Tibial artery (tissue), 4 donors: ENCODE data around the gene CROCC2.
A peak's percentile ranks its signal among the peaks of the same experiment; 100 is the strongest.

ENCODE experiments used
- DNase-seq, 2 donors: peaks; one replicate each; pipeline ENCODE4 v3.0.0-alpha.2; 2019
- H3K27ac ChIP-seq, 2 donors: fragments of 200-600 bp; sonication (generic) in 1 of 2; 1 replicate in 1 of 2; 2 replicates in 1 of 2; pipeline ENCODE4 v1.5.1; 2018 to 2019; ENCODE audit warnings: mild to moderate bottlenecking in 1 of 2
- H3K27me3 ChIP-seq, 2 donors: fragments of 200-600 bp; sonication (generic) in 1 of 2; one replicate each; pipeline versions ENCODE4 v1.5.1 to v1.6.0; 2016 to 2019
- H3K36me3 ChIP-seq, 3 donors: fragments of 200-600 bp; sonication (generic) in 2 of 3; one replicate each; pipeline ENCODE4 v1.5.1; 2016 to 2019; ENCODE audit warnings: mild to moderate bottlenecking in 2 of 3
- H3K4me1 ChIP-seq, 4 donors: fragments of 200-600 bp; sonication (generic) in 2 of 4; 1 replicate in 3 of 4; 2 replicates in 1 of 4; pipeline ENCODE4 v1.5.1; 2016 to 2019
- H3K4me3 ChIP-seq, 2 donors: fragments of 200-600 bp; sonication (generic) in 1 of 2; 1 replicate in 1 of 2; 2 replicates in 1 of 2; pipeline ENCODE4 v1.5.1; 2018 to 2019; ENCODE audit warnings: mild to moderate bottlenecking in 2 of 2
- H3K9me3 ChIP-seq, 3 donors: fragments of 200-600 bp; sonication (generic) in 1 of 3; one replicate each; pipeline ENCODE4 v1.5.1; 2016 to 2019
- intact Hi-C: fragments of 100-400 bp; cut with DNase I; formaldehyde crosslinking; loops from one replicate; pipeline ENCODE4 v1.15.0; 2023; ENCODE audit warnings: low total_unique reads
- TF ChIP-seq, protein P1 (sequence below), 2 experiments: fragments of 200-600 bp in 1 of 2; fragments of 450-650 bp in 1 of 2; IDR thresholded peaks; one replicate each; pipeline ENCODE4 v1.5.1; 2017 to 2019; ENCODE audit warnings: antibody characterized with exemption in 2 of 2, mild to moderate bottlenecking in 1 of 2, moderate library complexity in 1 of 2

Gene CROCC2

DNA sequence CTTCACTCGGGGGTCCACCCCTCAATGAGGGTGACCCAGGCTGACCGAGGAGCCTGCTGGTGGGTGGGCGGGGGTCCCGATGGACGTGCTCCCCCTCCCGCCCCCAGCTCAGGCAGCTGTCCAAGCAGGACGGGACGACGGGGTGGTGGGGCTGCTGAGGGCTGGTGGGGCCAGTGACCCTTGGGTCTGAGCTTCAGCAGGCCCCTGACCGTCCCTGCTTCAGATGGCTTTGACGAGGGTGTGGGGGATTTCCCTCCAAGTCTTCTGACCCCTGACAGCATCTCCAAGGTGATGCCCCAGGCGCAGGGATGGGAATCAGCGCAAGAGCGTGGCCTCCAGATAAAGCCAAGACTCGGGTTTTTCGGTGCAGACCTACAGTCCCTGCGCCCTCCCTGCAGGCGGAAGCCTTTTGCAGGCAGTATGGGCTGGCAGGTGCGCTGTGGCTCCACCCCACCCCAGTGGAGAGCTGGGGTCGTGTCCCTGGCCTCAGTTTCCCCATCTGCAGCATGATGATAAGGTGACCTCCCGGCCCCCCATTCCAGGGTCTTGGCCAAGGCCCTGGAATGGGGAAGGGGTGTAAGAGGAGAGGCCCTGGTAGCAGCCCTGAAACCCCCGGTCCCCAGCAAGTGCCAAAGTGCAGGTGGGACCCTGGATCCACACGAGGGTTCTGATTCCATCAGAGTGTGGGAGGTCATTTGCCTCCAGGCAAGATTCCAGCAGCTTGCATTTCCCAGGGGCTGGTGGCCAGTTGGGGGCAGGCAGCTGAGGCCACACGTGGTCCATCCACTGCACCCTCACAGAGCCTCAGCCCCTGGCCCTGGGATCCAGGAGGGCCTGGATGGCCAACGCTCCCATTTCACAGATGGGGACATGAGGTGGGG, 8.7 kb downstream of the CROCC2 start:
- no peaks in the 10 kb centered on the region for H3K36me3 ChIP-seq
- no peak overlapping the region for H3K27ac ChIP-seq
- TF ChIP-seq, protein P1, sequence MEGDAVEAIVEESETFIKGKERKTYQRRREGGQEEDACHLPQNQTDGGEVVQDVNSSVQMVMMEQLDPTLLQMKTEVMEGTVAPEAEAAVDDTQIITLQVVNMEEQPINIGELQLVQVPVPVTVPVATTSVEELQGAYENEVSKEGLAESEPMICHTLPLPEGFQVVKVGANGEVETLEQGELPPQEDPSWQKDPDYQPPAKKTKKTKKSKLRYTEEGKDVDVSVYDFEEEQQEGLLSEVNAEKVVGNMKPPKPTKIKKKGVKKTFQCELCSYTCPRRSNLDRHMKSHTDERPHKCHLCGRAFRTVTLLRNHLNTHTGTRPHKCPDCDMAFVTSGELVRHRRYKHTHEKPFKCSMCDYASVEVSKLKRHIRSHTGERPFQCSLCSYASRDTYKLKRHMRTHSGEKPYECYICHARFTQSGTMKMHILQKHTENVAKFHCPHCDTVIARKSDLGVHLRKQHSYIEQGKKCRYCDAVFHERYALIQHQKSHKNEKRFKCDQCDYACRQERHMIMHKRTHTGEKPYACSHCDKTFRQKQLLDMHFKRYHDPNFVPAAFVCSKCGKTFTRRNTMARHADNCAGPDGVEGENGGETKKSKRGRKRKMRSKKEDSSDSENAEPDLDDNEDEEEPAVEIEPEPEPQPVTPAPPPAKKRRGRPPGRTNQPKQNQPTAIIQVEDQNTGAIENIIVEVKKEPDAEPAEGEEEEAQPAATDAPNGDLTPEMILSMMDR (IDR thresholded peaks at IDR 0.05) = no peak
- H3K9me3 ChIP-seq = no peaks in the 10 kb centered on the region
- intact Hi-C loops = no loop called here
- peaks cover 0 to 40% (median 21%) of the 10 kb centered on the region in 4 donors for H3K4me1 ChIP-seq
- H3K4me3 ChIP-seq = no peak overlapping the region
- DNase-seq = no peak
- H3K27me3 ChIP-seq = peaks cover 0 to 82% of the 10 kb centered on the region in 2 donors

DNA sequence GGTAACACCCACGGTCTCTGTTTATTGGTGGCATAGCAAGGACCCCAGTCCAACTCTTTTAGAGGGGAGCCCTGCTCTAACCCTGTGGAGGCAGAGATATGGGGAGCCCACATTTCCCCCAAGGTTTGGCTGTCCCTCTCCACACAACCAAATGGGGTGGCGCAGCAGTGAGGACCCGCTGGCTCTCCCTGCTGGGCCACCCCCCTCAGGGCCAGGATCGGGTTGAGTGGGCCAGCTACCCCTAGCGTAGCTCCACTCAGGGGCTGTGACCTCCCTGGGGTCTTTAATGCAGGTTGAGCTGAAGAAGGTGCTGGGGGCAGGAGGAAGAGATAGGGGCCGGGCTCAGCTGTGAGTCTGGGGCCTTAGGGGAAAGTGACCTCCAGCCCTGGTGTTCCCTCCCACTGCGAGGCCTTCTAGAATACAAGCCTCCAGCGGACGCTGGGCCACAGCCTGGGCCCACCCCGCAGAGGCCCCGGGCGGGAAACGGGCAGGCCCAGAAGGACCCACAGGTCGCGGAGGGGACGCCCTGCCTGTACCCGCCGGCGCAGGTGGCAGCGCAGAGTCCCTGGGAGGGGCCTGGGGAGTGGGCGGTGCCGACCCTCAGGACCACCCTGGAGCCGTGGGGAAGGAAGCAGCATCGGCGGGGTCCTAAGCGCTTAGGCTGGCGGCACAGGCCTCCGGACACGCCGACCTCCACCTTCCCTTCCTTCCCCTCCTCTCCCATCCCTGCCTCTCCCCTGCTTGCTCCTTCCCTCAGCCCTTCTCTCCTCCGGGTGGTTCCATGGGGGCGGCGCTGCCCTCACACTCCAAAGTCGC, 9.6 kb downstream of the CROCC2 start:
- Histone ChIP-seq H3K4me3 (no peak overlapping the region), H3K36me3 (no peaks in the 10 kb centered on the region), H3K9me3 (no peaks in the 10 kb centered on the region), H3K4me1 (peaks cover 0 to 40% (median 22%) of the 10 kb centered on the region in 4 donors), H3K27me3 (peaks cover 0 to 77% of the 10 kb centered on the region in 2 donors), H3K27ac (no peak overlapping the region)
- DNase-seq = peak; percentile 19 to 64
- intact Hi-C loops = no loop called here
- TF ChIP-seq, protein P1 (IDR thresholded peaks at IDR 0.05) = no peak

DNA sequence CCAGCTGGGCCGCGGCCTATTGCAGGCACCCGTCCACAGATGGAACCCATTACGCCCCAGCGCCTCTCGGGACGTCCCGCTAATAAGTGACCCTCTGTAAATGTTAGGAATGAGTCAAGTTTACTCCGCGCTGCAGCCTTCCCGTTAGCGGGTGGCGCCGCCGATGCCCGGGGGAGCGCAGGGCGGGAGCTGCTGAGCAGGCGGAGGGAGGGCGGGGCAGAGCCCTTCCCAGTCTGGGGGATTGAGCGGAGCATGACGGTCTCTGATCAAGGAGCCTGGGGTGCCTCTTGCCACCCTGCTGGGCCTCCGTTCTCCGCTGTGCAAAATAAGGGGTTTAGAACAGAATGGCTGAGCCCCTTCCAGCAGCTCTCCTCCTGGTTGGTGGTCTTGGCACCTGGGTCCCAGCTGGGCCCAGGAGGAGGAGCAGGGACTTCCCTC, 10.5 kb downstream of the CROCC2 start:
- no peak overlapping the region for H3K27ac ChIP-seq
- TF ChIP-seq, protein P1 (IDR thresholded peaks at IDR 0.05) = no peak
- intact Hi-C loops = no loop called here
- H3K27me3 ChIP-seq = peaks cover 0 to 80% of the 10 kb centered on the region in 2 donors
- peaks cover 0 to 40% (median 26%) of the 10 kb centered on the region in 4 donors for H3K4me1 ChIP-seq
- H3K4me3 ChIP-seq = no peak overlapping the region
- no peaks in the 10 kb centered on the region for H3K36me3 ChIP-seq
- no peaks in the 10 kb centered on the region for H3K9me3 ChIP-seq
- peak; percentile 83 to 89 for DNase-seq

DNA sequence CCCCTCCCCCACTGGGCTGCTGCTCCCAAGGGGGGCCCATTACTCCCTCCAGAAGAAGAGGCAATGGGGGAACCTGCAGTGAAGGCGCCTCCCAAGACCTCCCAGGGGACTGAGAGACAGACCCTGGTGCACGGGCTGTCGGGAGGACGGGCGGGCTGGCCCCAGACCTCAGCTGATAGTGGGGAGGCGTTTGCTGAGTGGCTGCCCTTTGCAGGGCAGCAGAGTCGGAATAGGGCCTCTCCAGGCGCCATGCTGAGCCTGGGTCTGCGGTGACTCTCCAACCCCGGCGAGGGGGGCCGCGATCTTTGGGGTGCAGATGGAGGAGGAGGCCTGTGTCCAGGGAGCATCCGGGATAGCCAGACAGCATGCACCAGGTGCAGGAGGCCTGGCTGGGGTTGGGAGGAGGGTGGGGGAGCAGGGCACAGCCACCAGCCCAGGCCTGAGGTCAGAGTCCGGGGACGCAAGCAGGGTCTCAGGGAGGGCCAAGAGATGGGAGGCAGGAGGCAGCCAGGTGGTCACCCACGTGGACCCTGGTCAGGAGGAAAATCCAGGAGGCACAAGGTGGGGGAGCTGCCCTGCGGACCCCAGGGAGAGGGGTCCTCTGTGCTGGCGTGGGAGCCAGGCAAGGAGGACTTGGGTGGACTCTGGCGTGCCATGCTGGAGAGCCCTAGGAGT, 11.0 kb downstream of the CROCC2 start:
- no peaks in the 10 kb centered on the region for H3K36me3 ChIP-seq
- no peaks in the 10 kb centered on the region for H3K9me3 ChIP-seq
- intact Hi-C loops = no loop called here
- TF ChIP-seq, protein P1 (IDR thresholded peaks at IDR 0.05) = no peak
- H3K4me3 ChIP-seq = no peak overlapping the region
- peak; percentile 18 to 66 for DNase-seq
- peaks cover 0 to 81% of the 10 kb centered on the region in 2 donors for H3K27me3 ChIP-seq
- peak overlapping the region in 1 of 2 donors; percentile 6 for H3K27ac ChIP-seq
- H3K4me1 ChIP-seq = peaks cover 0 to 44% (median 27%) of the 10 kb centered on the region in 4 donors

DNA sequence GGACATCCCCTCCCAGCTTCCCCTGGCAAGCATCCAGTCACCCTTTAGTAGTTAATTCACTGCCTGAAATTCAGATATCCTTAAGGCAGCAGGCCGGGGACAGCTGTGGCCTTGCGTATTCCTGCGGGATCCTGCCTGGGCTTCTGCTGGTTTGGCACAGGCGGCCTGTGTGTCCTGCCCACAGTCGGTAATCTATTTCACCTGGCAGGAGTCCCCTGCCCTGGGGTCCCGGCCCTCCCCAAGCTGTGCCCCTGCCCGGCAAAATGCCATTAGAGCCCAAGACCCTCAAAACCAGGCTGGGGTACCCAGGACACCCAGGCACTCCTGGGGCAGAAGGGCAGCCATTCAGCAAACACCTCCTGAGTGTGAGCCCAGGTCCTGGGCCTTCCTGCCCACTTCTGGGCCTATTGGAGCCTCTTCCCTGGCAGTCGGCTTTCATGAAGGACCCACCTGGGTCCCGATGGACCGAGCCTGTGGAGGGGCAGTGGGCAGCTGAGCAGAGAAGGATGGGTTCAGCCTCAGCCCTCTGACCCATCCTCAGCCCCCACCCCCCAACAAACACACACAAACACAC, 11.6 kb downstream of the CROCC2 start:
- peak; percentile 19 to 60 for DNase-seq
- no peaks in the 10 kb centered on the region for H3K36me3 ChIP-seq

More for the DNA sequence above, 11.6 kb downstream of the CROCC2 start:
- intact Hi-C loops = no loop called here
- TF ChIP-seq, protein P1 (IDR thresholded peaks at IDR 0.05) = no peak
- Histone ChIP-seq H3K27ac (peak overlapping the region in 1 of 2 donors; percentile 6), H3K27me3 (peaks cover 0 to 81% of the 10 kb centered on the region in 2 donors), H3K4me1 (peaks cover 0 to 44% (median 27%) of the 10 kb centered on the region in 4 donors), H3K9me3 (no peaks in the 10 kb centered on the region), H3K4me3 (no peak overlapping the region)
